Hematopoietic multipotent progenitor cell treated with erythropoietin and hydrocortisone succinate and interleukin-3 and kit ligand, for 4 days (in vitro differentiated cells): ENCODE measurements around the gene CRYBG1.
A peak's percentile ranks its signal among the peaks of the same experiment; 100 is the strongest.

Experiments used
- DNase-seq: peaks from one replicate; pipeline ENCODE4 v3.0.0-alpha.2; 2015

CRYBG1 gene

GRCh38 chr6:106462923-106463557 is 102.5 kb downstream of the CRYBG1 start:
- no peak for DNase-seq

GRCh38 chr6:106466211-106466610 is 105.7 kb downstream of the CRYBG1 start:
- no peak for DNase-seq

GRCh38 chr6:106468935-106469334 is 108.4 kb downstream of the CRYBG1 start:
- no peak for DNase-seq

GRCh38 chr6:106469882-106470281 is 109.4 kb downstream of the CRYBG1 start:
- no peak for DNase-seq

GRCh38 chr6:106470316-106470715 is 109.8 kb downstream of the CRYBG1 start:
- no peak for DNase-seq

- no peak for DNase-seq
Measured at GRCh38 chr6:106470811-106471210, 110.3 kb downstream of the CRYBG1 start.

- DNase-seq: no peak
Measured at GRCh38 chr6:106473812-106474211, 113.3 kb downstream of the CRYBG1 start.

- DNase-seq: no peak
Measured at GRCh38 chr6:106474466-106474865, 113.9 kb downstream of the CRYBG1 start.

- DNase-seq: peak; percentile 6
Measured at GRCh38 chr6:106475284-106475683, 114.8 kb downstream of the CRYBG1 start.

GRCh38 chr6:106476331-106477105 is 116.0 kb downstream of the CRYBG1 start:
- DNase-seq: no peak

- peak; percentile 71 for DNase-seq
Measured at GRCh38 chr6:106477146-106477545, 116.6 kb downstream of the CRYBG1 start.

- DNase-seq: peak; percentile 77
Measured at GRCh38 chr6:106477790-106478189, 117.3 kb downstream of the CRYBG1 start.

- DNase-seq: no peak
Measured at GRCh38 chr6:106486236-106486635, 125.7 kb downstream of the CRYBG1 start.

GRCh38 chr6:106488494-106489370 is 128.2 kb downstream of the CRYBG1 start:
- peak; percentile 87 for DNase-seq

GRCh38 chr6:106490030-106490429 is 129.5 kb downstream of the CRYBG1 start:
- peak; percentile 27 for DNase-seq

- DNase-seq: no peak
Measured at GRCh38 chr6:106490436-106490835, 129.9 kb downstream of the CRYBG1 start.

GRCh38 chr6:106490974-106491373 is 130.5 kb downstream of the CRYBG1 start:
- DNase-seq: no peak

GRCh38 chr6:106495014-106495413 is 134.5 kb downstream of the CRYBG1 start:
- DNase-seq: no peak

- no peak for DNase-seq
Measured at GRCh38 chr6:106496823-106497222, 136.3 kb downstream of the CRYBG1 start.

GRCh38 chr6:106501960-106502371 is 141.4 kb downstream of the CRYBG1 start:
- no peak for DNase-seq

- no peak for DNase-seq
Measured at GRCh38 chr6:106502559-106502958, 142.0 kb downstream of the CRYBG1 start.

GRCh38 chr6:106508277-106508676 is 147.8 kb downstream of the CRYBG1 start:
- peak; percentile 51 for DNase-seq

- DNase-seq: no peak
Measured at GRCh38 chr6:106508834-106509233, 148.3 kb downstream of the CRYBG1 start.
